ENCODE data around the gene STK32A.
A peak's percentile ranks its signal among the peaks of the same experiment; 100 is the strongest.

STK32A gene

GRCh38 chr5:147398860-147399259 lies 164.0 kb downstream of the STK32A start:
- H2AFZ ChIP-seq (ENCODE audit: insufficient read depth, low read length, poor library complexity) = no peak overlapping the region
- no peak overlapping the region for H3K4me2 ChIP-seq (ENCODE audit: low read length)
- no peak overlapping the region for H2BK5ac ChIP-seq (ENCODE audit: low read depth, low read length, poor library complexity)
- peaks cover 2% of the 10 kb centered on the region for H3K79me1 ChIP-seq (ENCODE audit: low read length)
- H3K4ac ChIP-seq (ENCODE audit: low read depth, low read length) = no peak overlapping the region
- H3K14ac ChIP-seq (ENCODE audit: low read length) = no peak overlapping the region
- no peak overlapping the region for H3K9ac ChIP-seq (ENCODE audit: low read length)
- peaks cover 33 to 53% of the 10 kb centered on the region in 2 experiments for H3K36me3 ChIP-seq (ENCODE audit: control insufficient read depth in 1 of 2, insufficient read depth in 2 of 2, low read length in 2 of 2)
- no peak overlapping the region for H2AK5ac ChIP-seq (ENCODE audit: low read length)
- no peak overlapping the region for H4K91ac ChIP-seq (ENCODE audit: low read depth, low read length)
- H2BK120ac ChIP-seq (ENCODE audit: insufficient read depth, low read length, poor library complexity) = no peak overlapping the region
- H3K9me3 ChIP-seq (ENCODE audit: insufficient read depth, low read depth, low read length) = no peaks in the 10 kb centered on the region
- no peak overlapping the region for H3K27ac ChIP-seq (ENCODE audit: low read depth, low read length)
- no peak overlapping the region for H4K8ac ChIP-seq (ENCODE audit: low read depth, low read length)
- H3K4me3 ChIP-seq (ENCODE audit: low read depth, low read length) = no peak overlapping the region
- no peak overlapping the region for H3K23ac ChIP-seq (ENCODE audit: low read length)
- peaks cover 1 to 4% of the 10 kb centered on the region in 2 experiments for H3K4me1 ChIP-seq (ENCODE audit: control insufficient read depth in 1 of 2, insufficient read depth in 2 of 2, low read length in 2 of 2)
- no peaks in the 10 kb centered on the region for H3K27me3 ChIP-seq (ENCODE audit: insufficient read depth, low read length)
- no peak for DNase-seq
- H2BK12ac ChIP-seq (ENCODE audit: low read length) = no peak overlapping the region
- no peaks in the 10 kb centered on the region for H3K79me2 ChIP-seq (ENCODE audit: control insufficient read depth, insufficient read depth, low read length, poor library complexity)
- no CpG with 5 or more reads among the region's 9 CpGs for WGBS (ENCODE audit: extremely low coverage, insufficient coverage, insufficient read length)
- H3K18ac ChIP-seq (ENCODE audit: low read length) = no peak overlapping the region
- H4K12ac ChIP-seq (ENCODE audit: low read depth, low read length) = no peak overlapping the region

GRCh38 chr5:147400126-147400809 lies 165.4 kb downstream of the STK32A start:
- Histone ChIP-seq H3K4me3 (ENCODE audit: low read depth, low read length) (no peak overlapping the region), H3K23ac (ENCODE audit: low read length) (no peak overlapping the region), H3K4me2 (ENCODE audit: low read length) (no peak overlapping the region), H4K91ac (ENCODE audit: low read depth, low read length) (no peak overlapping the region), H2AFZ (ENCODE audit: insufficient read depth, low read length, poor library complexity) (no peak overlapping the region), H2BK5ac (ENCODE audit: low read depth, low read length, poor library complexity) (no peak overlapping the region), H4K8ac (ENCODE audit: low read depth, low read length) (no peak overlapping the region), H3K4me1 (ENCODE audit: control insufficient read depth in 1 of 2, insufficient read depth in 2 of 2, low read length in 2 of 2) (peaks cover 11 to 14% of the 10 kb centered on the region in 2 experiments), H3K9me3 (ENCODE audit: insufficient read depth, low read depth, low read length) (no peaks in the 10 kb centered on the region), H3K79me2 (ENCODE audit: control insufficient read depth, insufficient read depth, low read length, poor library complexity) (no peaks in the 10 kb centered on the region), H3K4ac (ENCODE audit: low read depth, low read length) (no peak overlapping the region), H2AK5ac (ENCODE audit: low read length) (no peak overlapping the region), H2BK12ac (ENCODE audit: low read length) (no peak overlapping the region), H3K27ac (ENCODE audit: low read depth, low read length) (no peak overlapping the region), H3K9ac (ENCODE audit: low read length) (no peak overlapping the region), H3K27me3 (ENCODE audit: insufficient read depth, low read length) (no peaks in the 10 kb centered on the region), H3K36me3 (ENCODE audit: control insufficient read depth in 1 of 2, insufficient read depth in 2 of 2, low read length in 2 of 2) (peaks cover 35 to 53% of the 10 kb centered on the region in 2 experiments), H2BK120ac (ENCODE audit: insufficient read depth, low read length, poor library complexity) (no peak overlapping the region), H3K14ac (ENCODE audit: low read length) (no peak overlapping the region), H4K12ac (ENCODE audit: low read depth, low read length) (no peak overlapping the region), H3K18ac (ENCODE audit: low read length) (no peak overlapping the region), H3K79me1 (ENCODE audit: low read length) (peaks cover 3% of the 10 kb centered on the region)
- no CpG with 5 or more reads among the region's 7 CpGs for WGBS (ENCODE audit: extremely low coverage, insufficient coverage, insufficient read length)
- DNase-seq = no peak

GRCh38 chr5:147400881-147401280 lies 166.1 kb downstream of the STK32A start:
- Histone ChIP-seq H3K4me3 (ENCODE audit: low read depth, low read length) (no peak overlapping the region), H3K9ac (ENCODE audit: low read length) (no peak overlapping the region), H3K14ac (ENCODE audit: low read length) (no peak overlapping the region), H3K4me1 (ENCODE audit: control insufficient read depth in 1 of 2, insufficient read depth in 2 of 2, low read length in 2 of 2) (peaks cover 11 to 16% of the 10 kb centered on the region in 2 experiments), H3K9me3 (ENCODE audit: insufficient read depth, low read depth, low read length) (no peaks in the 10 kb centered on the region), H3K36me3 (ENCODE audit: control insufficient read depth in 1 of 2, insufficient read depth in 2 of 2, low read length in 2 of 2) (peaks cover 34 to 51% of the 10 kb centered on the region in 2 experiments), H2BK12ac (ENCODE audit: low read length) (no peak overlapping the region), H3K27ac (ENCODE audit: low read depth, low read length) (no peak overlapping the region), H3K79me1 (ENCODE audit: low read length) (peaks cover 3% of the 10 kb centered on the region), H2AK5ac (ENCODE audit: low read length) (no peak overlapping the region), H3K27me3 (ENCODE audit: insufficient read depth, low read length) (no peaks in the 10 kb centered on the region), H3K4me2 (ENCODE audit: low read length) (no peak overlapping the region), H2BK120ac (ENCODE audit: insufficient read depth, low read length, poor library complexity) (no peak overlapping the region), H2AFZ (ENCODE audit: insufficient read depth, low read length, poor library complexity) (no peak overlapping the region), H3K18ac (ENCODE audit: low read length) (no peak overlapping the region), H2BK5ac (ENCODE audit: low read depth, low read length, poor library complexity) (no peak overlapping the region), H4K8ac (ENCODE audit: low read depth, low read length) (no peak overlapping the region), H3K4ac (ENCODE audit: low read depth, low read length) (no peak overlapping the region), H3K79me2 (ENCODE audit: control insufficient read depth, insufficient read depth, low read length, poor library complexity) (no peaks in the 10 kb centered on the region), H4K12ac (ENCODE audit: low read depth, low read length) (no peak overlapping the region), H3K23ac (ENCODE audit: low read length) (no peak overlapping the region), H4K91ac (ENCODE audit: low read depth, low read length) (no peak overlapping the region)
- no peak for DNase-seq

GRCh38 chr5:147403651-147404640 lies 169.1 kb downstream of the STK32A start:
- no CpG with 5 or more reads among the region's 15 CpGs for WGBS (ENCODE audit: extremely low coverage, insufficient coverage, insufficient read length)

More at GRCh38 chr5:147403651-147404640, 169.1 kb downstream of the STK32A start:
- no peak overlapping the region for H3K4me3 ChIP-seq (ENCODE audit: low read depth, low read length)
- no peaks in the 10 kb centered on the region for H3K9me3 ChIP-seq (ENCODE audit: insufficient read depth, low read depth, low read length)
- peak overlapping the region; percentile 59 for H3K14ac ChIP-seq (ENCODE audit: low read length)
- peaks cover 3% of the 10 kb centered on the region for H3K79me1 ChIP-seq (ENCODE audit: low read length)
- peak overlapping the region; percentile 26 for H3K18ac ChIP-seq (ENCODE audit: low read length)
- no peak overlapping the region for H2BK12ac ChIP-seq (ENCODE audit: low read length)
- peaks cover 18 to 27% of the 10 kb centered on the region in 2 experiments for H3K4me1 ChIP-seq (ENCODE audit: control insufficient read depth in 1 of 2, insufficient read depth in 2 of 2, low read length in 2 of 2)
- H3K23ac ChIP-seq (ENCODE audit: low read length) = no peak overlapping the region
- no peak overlapping the region for H3K4me2 ChIP-seq (ENCODE audit: low read length)
- H4K12ac ChIP-seq (ENCODE audit: low read depth, low read length) = no peak overlapping the region
- no peaks in the 10 kb centered on the region for H3K79me2 ChIP-seq (ENCODE audit: control insufficient read depth, insufficient read depth, low read length, poor library complexity)
- peak; percentile 49 to 61 for DNase-seq
- H3K36me3 ChIP-seq (ENCODE audit: control insufficient read depth in 1 of 2, insufficient read depth in 2 of 2, low read length in 2 of 2) = peaks cover 25 to 46% of the 10 kb centered on the region in 2 experiments
- H2BK120ac ChIP-seq (ENCODE audit: insufficient read depth, low read length, poor library complexity) = no peak overlapping the region
- no peak overlapping the region for H3K9ac ChIP-seq (ENCODE audit: low read length)
- no peak overlapping the region for H3K4ac ChIP-seq (ENCODE audit: low read depth, low read length)
- peak overlapping the region; percentile 61 for H2BK5ac ChIP-seq (ENCODE audit: low read depth, low read length, poor library complexity)
- H3K27me3 ChIP-seq (ENCODE audit: insufficient read depth, low read length) = no peaks in the 10 kb centered on the region
- no peak overlapping the region for H4K8ac ChIP-seq (ENCODE audit: low read depth, low read length)
- H4K91ac ChIP-seq (ENCODE audit: low read depth, low read length) = peak overlapping the region; percentile 42
- peak overlapping the region; percentile 76 for H3K27ac ChIP-seq (ENCODE audit: low read depth, low read length)
- peak overlapping the region; percentile 9 for H2AK5ac ChIP-seq (ENCODE audit: low read length)
- no peak overlapping the region for H2AFZ ChIP-seq (ENCODE audit: insufficient read depth, low read length, poor library complexity)
